GOT3 (cell line): ENCODE results near the gene SCUBE1.
"Not testable (repeated sequence)": the region's sequence is repeated elsewhere in the genome, so short reads cannot be mapped to it uniquely, and the experiment has no call there.

ENCODE experiments used
- DNase-seq: peaks from one replicate; lab custom pipeline; 2025; ENCODE audit warnings: mixed read lengths; lab: John Stamatoyannopoulos, UW

SCUBE1 gene

GRCh38 chr22:43356881-43357280 lies 13.7 kb upstream of the SCUBE1 start:
- DNase-seq = no peak

GRCh38 chr22:43355688-43356087 lies 12.5 kb upstream of the SCUBE1 start:
- DNase-seq = not testable (repeated sequence)

GRCh38 chr22:43351966-43352345 lies 8.8 kb upstream of the SCUBE1 start:
- no peak for DNase-seq

- DNase-seq = no peak
Observed at GRCh38 chr22:43349636-43350035, 6.5 kb upstream of the SCUBE1 start.

- no peak for DNase-seq
Observed at GRCh38 chr22:43346521-43346929, 3.4 kb upstream of the SCUBE1 start.

- no peak for DNase-seq
Observed at GRCh38 chr22:43345761-43346301, 2.7 kb upstream of the SCUBE1 start.

- DNase-seq = no peak
Observed at GRCh38 chr22:43345356-43345755, 2.2 kb upstream of the SCUBE1 start.

GRCh38 chr22:43344520-43344787 lies 1.3 kb upstream of the SCUBE1 start:
- no peak for DNase-seq

- no peak for DNase-seq
Observed at GRCh38 chr22:43343670-43344519, 723 bp upstream of the SCUBE1 start.

GRCh38 chr22:43342347-43343261 lies 568 bp downstream of the SCUBE1 start:
- DNase-seq = no peak

- no peak for DNase-seq
Observed at GRCh38 chr22:43341565-43341964, 1.6 kb downstream of the SCUBE1 start.

GRCh38 chr22:43338766-43339345 lies 4.3 kb downstream of the SCUBE1 start:
- DNase-seq = no peak

- no peak for DNase-seq
Observed at GRCh38 chr22:43337946-43338345, 5.2 kb downstream of the SCUBE1 start.

GRCh38 chr22:43337385-43337784 lies 5.8 kb downstream of the SCUBE1 start:
- DNase-seq = no peak

GRCh38 chr22:43334378-43334777 lies 8.8 kb downstream of the SCUBE1 start:
- DNase-seq = no peak

GRCh38 chr22:43333978-43334377 lies 9.2 kb downstream of the SCUBE1 start:
- DNase-seq = no peak

- no peak for DNase-seq
Observed at GRCh38 chr22:43333156-43333555, 10.0 kb downstream of the SCUBE1 start.

GRCh38 chr22:43331698-43332097 lies 11.5 kb downstream of the SCUBE1 start:
- DNase-seq = no peak

- DNase-seq = no peak
Observed at GRCh38 chr22:43331069-43331451, 12.1 kb downstream of the SCUBE1 start.

GRCh38 chr22:43330178-43331068 lies 12.7 kb downstream of the SCUBE1 start:
- no peak for DNase-seq

GRCh38 chr22:43329061-43329460 lies 14.1 kb downstream of the SCUBE1 start:
- DNase-seq = no peak

GRCh38 chr22:43327157-43327438 lies 16.1 kb downstream of the SCUBE1 start:
- DNase-seq = no peak
